Activated T-cell treated with anti-CD3 and anti-CD28 coated beads, Interleukin-2, amount 50 U/mL, for 4 hours (primary cell): ENCODE data around the gene DTNB. TPM values are rescaled to one million over a fixed set of nuclear protein-coding genes. Genes with fewer than 3 reads are reported as not detected.
A peak's percentile ranks its signal among the peaks of the same experiment; 100 is the strongest.

ENCODE experiments used
- ATAC-seq, 2 donors: fragments of 200-7000 bp; cut with Tn5 transposase; one replicate each; pipeline ENCODE4 v1.10.0; 2021
- DNase-seq: peaks from one replicate; pipeline ENCODE4 v3.0.0-alpha.2; 2020
- H3K27me3 Mint-ChIP-seq: one replicate; pipeline ENCODE4 v1.8.0; 2021; ENCODE audit warnings: low read depth, mixed read lengths
- H3K36me3 Mint-ChIP-seq: one replicate; pipeline ENCODE4 v1.8.0; 2022; ENCODE audit warnings: mixed read lengths; ENCODE audit not compliant: insufficient read depth
- H3K4me1 Mint-ChIP-seq: one replicate; pipeline ENCODE4 v1.8.0; 2021; ENCODE audit warnings: low read depth, mixed read lengths
- H3K4me3 Mint-ChIP-seq: one replicate; pipeline ENCODE4 v1.8.0; 2021; ENCODE audit warnings: mild to moderate bottlenecking, moderate library complexity, mixed read lengths
- H3K9me3 Mint-ChIP-seq: one replicate; pipeline ENCODE4 v1.8.0; 2021; ENCODE audit warnings: mixed read lengths
- total RNA-seq, 3 donors: library from RNA; stranded (reverse); gene quantifications; one replicate each; pipeline ENCODE4 v1.2.1, GENCODE V29; 2021

Gene DTNB
- total RNA-seq, 3 donors from 2014 or later, result 9.1 to 12.3 (median 11.2) TPM

- no peak for ATAC-seq
- no peak overlapping the region for H3K4me3 Mint-ChIP-seq
- H3K36me3 Mint-ChIP-seq, result peaks cover 8% of the 10 kb centered on the region
- no peaks in the 10 kb centered on the region for H3K27me3 Mint-ChIP-seq
- DNase-seq, result no peak
- H3K9me3 Mint-ChIP-seq, result no peaks in the 10 kb centered on the region
- no peaks in the 10 kb centered on the region for H3K4me1 Mint-ChIP-seq
Observed at GRCh38 chr2:25467743-25468142, 205.6 kb downstream of the DTNB start.

GRCh38 chr2:25462021-25462420 lies 211.4 kb downstream of the DTNB start:
- no peak overlapping the region for H3K4me3 Mint-ChIP-seq
- ATAC-seq, result no peak
- no peaks in the 10 kb centered on the region for H3K4me1 Mint-ChIP-seq
- H3K9me3 Mint-ChIP-seq, result no peaks in the 10 kb centered on the region
- H3K36me3 Mint-ChIP-seq, result peaks cover 11% of the 10 kb centered on the region
- H3K27me3 Mint-ChIP-seq, result no peaks in the 10 kb centered on the region
- no peak for DNase-seq

GRCh38 chr2:25460261-25460905 lies 213.0 kb downstream of the DTNB start:
- peaks cover 11% of the 10 kb centered on the region for H3K36me3 Mint-ChIP-seq
- no peaks in the 10 kb centered on the region for H3K4me1 Mint-ChIP-seq
- H3K9me3 Mint-ChIP-seq, result no peaks in the 10 kb centered on the region
- ATAC-seq (no peak), DNase-seq (no peak)
- H3K27me3 Mint-ChIP-seq, result no peaks in the 10 kb centered on the region
- no peak overlapping the region for H3K4me3 Mint-ChIP-seq

- ATAC-seq (no peak), DNase-seq (no peak)
- peaks cover 14% of the 10 kb centered on the region for H3K36me3 Mint-ChIP-seq
- no peak overlapping the region for H3K4me3 Mint-ChIP-seq
- H3K27me3 Mint-ChIP-seq, result no peaks in the 10 kb centered on the region
- H3K9me3 Mint-ChIP-seq, result no peaks in the 10 kb centered on the region
- H3K4me1 Mint-ChIP-seq, result peaks cover 21% of the 10 kb centered on the region
Observed at GRCh38 chr2:25454824-25455611, 218.4 kb downstream of the DTNB start.

GRCh38 chr2:25453199-25453905 lies 220.0 kb downstream of the DTNB start:
- no peaks in the 10 kb centered on the region for H3K27me3 Mint-ChIP-seq
- H3K9me3 Mint-ChIP-seq, result no peaks in the 10 kb centered on the region
- H3K36me3 Mint-ChIP-seq, result peaks cover 22% of the 10 kb centered on the region
- H3K4me1 Mint-ChIP-seq, result peaks cover 21% of the 10 kb centered on the region
- ATAC-seq (peak; percentile 97 to 98), DNase-seq (no peak)
- no peak overlapping the region for H3K4me3 Mint-ChIP-seq

- no peak for ATAC-seq
- Mint-ChIP-seq H3K4me1 (peaks cover 16% of the 10 kb centered on the region), H3K36me3 (peaks cover 26% of the 10 kb centered on the region)
Observed at GRCh38 chr2:25448808-25449207, 224.6 kb downstream of the DTNB start.

GRCh38 chr2:25447018-25447417 lies 226.4 kb downstream of the DTNB start:
- DNase-seq, result no peak

More at GRCh38 chr2:25448808-25449207, 224.6 kb downstream of the DTNB start:
- no peak for DNase-seq
- Mint-ChIP-seq H3K27me3 (no peaks in the 10 kb centered on the region), H3K4me3 (no peak overlapping the region), H3K9me3 (no peaks in the 10 kb centered on the region)

GRCh38 chr2:25446122-25446521 lies 227.3 kb downstream of the DTNB start:
- H3K9me3 Mint-ChIP-seq, result no peaks in the 10 kb centered on the region
- H3K4me3 Mint-ChIP-seq, result no peak overlapping the region
- no peak for ATAC-seq
- H3K27me3 Mint-ChIP-seq, result no peaks in the 10 kb centered on the region
- H3K4me1 Mint-ChIP-seq, result no peaks in the 10 kb centered on the region
- DNase-seq, result no peak
- H3K36me3 Mint-ChIP-seq, result peaks cover 21% of the 10 kb centered on the region

More at GRCh38 chr2:25447018-25447417, 226.4 kb downstream of the DTNB start:
- Mint-ChIP-seq H3K36me3 (peaks cover 27% of the 10 kb centered on the region), H3K27me3 (no peaks in the 10 kb centered on the region), H3K4me3 (no peak overlapping the region), H3K9me3 (no peaks in the 10 kb centered on the region), H3K4me1 (no peaks in the 10 kb centered on the region)
- ATAC-seq, result no peak

- Mint-ChIP-seq H3K36me3 (peaks cover 19% of the 10 kb centered on the region), H3K4me3 (no peak overlapping the region), H3K27me3 (no peaks in the 10 kb centered on the region), H3K9me3 (no peaks in the 10 kb centered on the region), H3K4me1 (no peaks in the 10 kb centered on the region)
- ATAC-seq (no peak), DNase-seq (no peak)
Observed at GRCh38 chr2:25445464-25445863, 227.9 kb downstream of the DTNB start.

GRCh38 chr2:25444608-25445270 lies 228.6 kb downstream of the DTNB start:
- Mint-ChIP-seq H3K27me3 (no peaks in the 10 kb centered on the region), H3K4me3 (no peak overlapping the region), H3K9me3 (no peaks in the 10 kb centered on the region), H3K4me1 (no peaks in the 10 kb centered on the region), H3K36me3 (peaks cover 19% of the 10 kb centered on the region)
- DNase-seq, result no peak
- ATAC-seq, result no peak

- no peaks in the 10 kb centered on the region for H3K4me1 Mint-ChIP-seq
Observed at GRCh38 chr2:25443766-25444165, 229.6 kb downstream of the DTNB start.

GRCh38 chr2:25441353-25441752 lies 232.0 kb downstream of the DTNB start:
- no peaks in the 10 kb centered on the region for H3K27me3 Mint-ChIP-seq
- H3K36me3 Mint-ChIP-seq, result peaks cover 6% of the 10 kb centered on the region
- no peak overlapping the region for H3K4me3 Mint-ChIP-seq
- ATAC-seq, result no peak
- H3K4me1 Mint-ChIP-seq, result no peaks in the 10 kb centered on the region
- no peak for DNase-seq
- H3K9me3 Mint-ChIP-seq, result no peaks in the 10 kb centered on the region

More at GRCh38 chr2:25443766-25444165, 229.6 kb downstream of the DTNB start:
- Mint-ChIP-seq H3K36me3 (peaks cover 13% of the 10 kb centered on the region), H3K9me3 (no peaks in the 10 kb centered on the region), H3K27me3 (no peaks in the 10 kb centered on the region), H3K4me3 (no peak overlapping the region)
- no peak for ATAC-seq
- no peak for DNase-seq

- Mint-ChIP-seq H3K36me3 (peaks cover 13% of the 10 kb centered on the region), H3K4me1 (no peaks in the 10 kb centered on the region), H3K9me3 (no peaks in the 10 kb centered on the region), H3K27me3 (no peaks in the 10 kb centered on the region), H3K4me3 (no peak overlapping the region)
- ATAC-seq (no peak), DNase-seq (no peak)
Observed at GRCh38 chr2:25438793-25439192, 234.6 kb downstream of the DTNB start.
